Measurements from ENCODE around the gene LPP. TPM values are rescaled to one million over a fixed set of nuclear protein-coding genes. Genes with fewer than 3 reads are reported as not detected.

The LPP gene
- total and polyA plus RNA-seq, 2 of the 13 experiments (the other 11 are each of a cell fraction or from before 2014, with no cell fraction given), result 19.2 to 29.9 TPM

- TF ChIP-seq ZBED4 (CRISPR knock-in tag; IDR thresholded peaks at IDR 0.05; ENCODE audit: borderline replicate concordance), result no peak
Observed at GRCh38 chr3:188264226-188265207, 110.6 kb downstream of the LPP start (continued).

- Histone ChIP-seq H4K20me1 (ENCODE audit: insufficient read depth, low read length) (no peaks in the 10 kb centered on the region), H3K4me1 (ENCODE audit: insufficient read depth, low read length) (peaks cover 95% of the 10 kb centered on the region), H3K4me2 (ENCODE audit: low read depth, low read length) (no peak overlapping the region), H2AFZ (ENCODE audit: low read length) (no peak overlapping the region), H3K9me3 (ENCODE audit: low read length) (no peaks in the 10 kb centered on the region), H3K4me3 (replicated peaks in 1 of 3; ENCODE audit: insufficient read depth in 1 of 3, low read depth in 2 of 3, low read length in 3 of 3) (no peak overlapping the region), H3K79me2 (ENCODE audit: insufficient read depth, low read length) (peaks cover 37% of the 10 kb centered on the region), H3K36me3 (replicated peaks in 1 of 2; ENCODE audit: control insufficient read depth in 1 of 2, insufficient read depth in 2 of 2, low read length in 2 of 2) (peaks cover 0 to 5% of the 10 kb centered on the region in 2 experiments; a peak in 1 of 5 replicates), H3K9ac (ENCODE audit: insufficient read depth, low read depth, low read length) (no peak overlapping the region), H3K27me3 (ENCODE audit: control insufficient read depth in 1 of 2, insufficient read depth in 2 of 2, low read length in 2 of 2) (no peaks in the 10 kb centered on the region), H3K27ac (ENCODE audit: extremely low read length, insufficient read depth, low read length) (no peak overlapping the region)
- DNase-seq (ENCODE audit: low spot score) (no peak), FAIRE-seq (no peak), ATAC-seq (no peak)
- in situ Hi-C loops (cut with HindIII; ENCODE audit: extremely low pct_ligation_motif_present, low pct_unique_long_range_greater_than_20kb) (no loop called here), intact Hi-C loops (cut with micrococcal nuclease; ENCODE audit: unreplicated experiment) (loop anchor here (10.0 kb wide), 1 partner anchor 522 kb away; the partner anchor contains the start of gene BCL6)
- no TSS peak for BruUV-seq (replicated peaks)
- CTCF ChIA-PET (ENCODE audit: low intra/inter-chr PET ratio, low total read pairs), result no interaction called here
- 96% methylated on average over 10 of the region's 10 CpGs for WGBS (ENCODE audit: low lambda C conversion rate)
- POLR2A ChIA-PET, result interaction anchor here (1.5 to 1.9 kb wide), 2 partner anchors 28 to 521 kb away, joined by 3 to 9 read pairs; no protein-coding TSS in a partner anchor
- TF ChIP-seq HNRNPK (IDR thresholded peaks at IDR 0.05; ENCODE audit: low read depth, low read length, poor library complexity, severe bottlenecking) (no peak), ZNF772 (CRISPR knock-in tag; IDR thresholded peaks at IDR 0.05) (no peak), RFXANK (CRISPR knock-in tag; IDR thresholded peaks at IDR 0.05) (no peak), AFF4 (CRISPR knock-in tag; IDR thresholded peaks at IDR 0.05) (no peak), ZFP62 (CRISPR knock-in tag; IDR thresholded peaks at IDR 0.05) (no peak), CEBPB (IDR thresholded peaks at IDR 0.05; ENCODE audit: borderline replicate concordance, low read depth, low read length) (no peak), JUN (CRISPR knock-in tag; IDR thresholded peaks at IDR 0.05) (no peak), ZNF605 (CRISPR knock-in tag; IDR thresholded peaks at IDR 0.05) (no peak), ZNF121 (CRISPR knock-in tag; IDR thresholded peaks at IDR 0.05) (no peak), ZNF580 (CRISPR knock-in tag; IDR thresholded peaks at IDR 0.05; ENCODE audit: borderline replicate concordance, low read depth) (no peak), NCOA1 (CRISPR knock-in tag; IDR thresholded peaks at IDR 0.05) (no peak), IRX3 (CRISPR knock-in tag; IDR thresholded peaks at IDR 0.05; ENCODE audit: borderline replicate concordance, low read depth) (no peak)
Observed at GRCh38 chr3:188266562-188267274, 112.8 kb downstream of the LPP start.
